Myometrial cell (primary cell): ENCODE measurements around the gene ZNF217. TPM values are rescaled to one million over a fixed set of nuclear protein-coding genes. Genes with fewer than 3 reads are reported as not detected.

ENCODE experiments used
- total RNA-seq: library from RNA; depleted of rRNA; stranded (reverse); fragments of >200 nt; gene quantifications from 2 replicates; pipeline ENCODE4 v1.2.3, GENCODE V29; 2015

The ZNF217 gene
- 11.7 and 14.1 TPM in 2 replicates for total RNA-seq

GRCh38 chr20:53593466-53594007 lies at the start of gene ZNF217:
TSS of gene ZNF217 (minus strand) at chr20:53593839. CDS start at chr20:53582826, 11,013 bp downstream.

